Measurements from ENCODE around the gene CPNE7. TPM values are rescaled to one million over a fixed set of nuclear protein-coding genes. Genes with fewer than 3 reads are reported as not detected.

The CPNE7 gene
- total and polyA plus RNA-seq, 10 of the 15 experiments (the other 5 are each of a cell fraction or from before 2014, with no cell fraction given): 0.29 to 46.9 (median 17.5) TPM

GRCh38 chr16:89564476-89565255, 10.9 kb upstream of the CPNE7 start (continued):
- TF ChIP-seq GABPA (IDR thresholded peaks at IDR 0.05; ENCODE audit: low read depth) (0 out of 2 replicates have a peak, but pooled peaks have one; percentile 27), TARDBP (IDR thresholded peaks at IDR 0.05; ENCODE audit: borderline replicate concordance) (0 out of 2 replicates have a peak, but pooled peaks have one; percentile 21), SPI1 (IDR thresholded peaks at IDR 0.05; ENCODE audit: borderline replicate concordance, insufficient read depth, low read depth, low read length) (no peak), EGR1 (IDR thresholded peaks at IDR 0.05; ENCODE audit: borderline replicate concordance in 1 of 2, low read depth in 2 of 2, low read length in 2 of 2) (no peak), HDAC6 (IDR thresholded peaks at IDR 0.05; ENCODE audit: unreplicated experiment) (no peak), RAD21 (IDR thresholded peaks at IDR 0.05; ENCODE audit: insufficient read depth, low read depth, low read length) (no peak), POLR2AphosphoS2 (IDR thresholded peaks at IDR 0.05; ENCODE audit: low read depth, low read length) (peak; percentile 73), ELK1 (IDR thresholded peaks at IDR 0.05; ENCODE audit: low read depth, low read length) (no peak), SMARCA5 (IDR thresholded peaks at IDR 0.05) (no peak), ZNF217 (IDR thresholded peaks at IDR 0.05) (no peak), NRF1 (conservative IDR thresholded peaks at IDR 0.05; ENCODE audit: low read depth, low read length) (no peak), IRF5 (IDR thresholded peaks at IDR 0.05; ENCODE audit: borderline replicate concordance) (no peak), FOXK2 (IDR thresholded peaks at IDR 0.05) (no peak), SIX5 (IDR thresholded peaks at IDR 0.05; ENCODE audit: low read depth, low read length, severe bottlenecking) (no peak), SMC3 (IDR thresholded peaks at IDR 0.05; ENCODE audit: borderline replicate concordance, low read length) (no peak), NR2F1 (conservative IDR thresholded peaks at IDR 0.05) (no peak), JUND (IDR thresholded peaks at IDR 0.05; ENCODE audit: low read depth, low read length) (no peak), CUX1 (IDR thresholded peaks at IDR 0.05; ENCODE audit: insufficient replicate concordance, low read depth, low read length) (no peak), MXI1 (IDR thresholded peaks at IDR 0.05; ENCODE audit: low read depth, low read length) (no peak), EP300 (IDR thresholded peaks at IDR 0.05; ENCODE audit: borderline replicate concordance in 1 of 2, control insufficient read depth in 1 of 2, low read depth in 2 of 2, low read length in 2 of 2) (no peak), HSF1 (IDR thresholded peaks at IDR 0.05; ENCODE audit: low read depth, low read length) (no peak)

Measured in GM12878 (cell line).